ENCODE data around the gene KREMEN1. TPM values are rescaled to one million over a fixed set of nuclear protein-coding genes. Genes with fewer than 3 reads are reported as not detected.

KREMEN1 gene
- total RNA-seq, 1 donor from 2014 or later, result 7.1 TPM

DNA sequence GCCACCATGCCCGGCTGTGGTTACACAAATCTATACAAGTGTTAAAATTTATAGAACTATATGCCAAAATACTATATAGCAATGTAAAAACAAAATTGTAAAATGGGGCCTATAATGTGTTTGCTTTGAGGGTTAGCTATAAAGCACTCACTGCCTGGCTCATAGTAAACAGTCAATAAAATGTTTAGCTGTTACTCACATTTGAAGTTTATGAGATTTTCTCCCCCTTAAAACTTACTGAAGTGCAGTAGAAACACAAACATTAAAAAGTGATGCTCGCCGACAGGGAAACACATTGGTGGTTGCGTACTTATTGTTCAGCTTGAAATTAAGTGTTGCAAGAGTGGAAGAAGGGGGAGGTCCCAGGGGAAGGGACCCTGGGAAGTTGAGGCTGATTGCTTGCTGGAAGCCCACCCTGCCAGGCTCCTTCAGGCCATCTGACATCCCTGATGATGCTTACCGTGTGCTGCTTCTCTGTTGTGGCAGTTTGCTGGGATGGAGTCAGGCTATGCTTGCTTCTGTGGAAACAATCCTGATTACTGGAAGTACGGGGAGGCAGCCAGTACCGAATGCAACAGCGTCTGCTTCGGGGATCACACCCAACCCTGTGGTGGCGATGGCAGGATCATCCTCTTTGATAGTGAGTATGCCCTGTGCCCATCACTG lies 52.1 kb downstream of the KREMEN1 start:
- Histone ChIP-seq H3K27me3 (ENCODE audit: control insufficient read depth, insufficient read depth, low read length) (no peaks in the 10 kb centered on the region), H3K4me3 (ENCODE audit: low read depth, low read length) (no peak overlapping the region), H3K36me3 (ENCODE audit: control insufficient read depth, insufficient read depth, low read length) (no peaks in the 10 kb centered on the region)
- TF ChIP-seq, protein P1, sequence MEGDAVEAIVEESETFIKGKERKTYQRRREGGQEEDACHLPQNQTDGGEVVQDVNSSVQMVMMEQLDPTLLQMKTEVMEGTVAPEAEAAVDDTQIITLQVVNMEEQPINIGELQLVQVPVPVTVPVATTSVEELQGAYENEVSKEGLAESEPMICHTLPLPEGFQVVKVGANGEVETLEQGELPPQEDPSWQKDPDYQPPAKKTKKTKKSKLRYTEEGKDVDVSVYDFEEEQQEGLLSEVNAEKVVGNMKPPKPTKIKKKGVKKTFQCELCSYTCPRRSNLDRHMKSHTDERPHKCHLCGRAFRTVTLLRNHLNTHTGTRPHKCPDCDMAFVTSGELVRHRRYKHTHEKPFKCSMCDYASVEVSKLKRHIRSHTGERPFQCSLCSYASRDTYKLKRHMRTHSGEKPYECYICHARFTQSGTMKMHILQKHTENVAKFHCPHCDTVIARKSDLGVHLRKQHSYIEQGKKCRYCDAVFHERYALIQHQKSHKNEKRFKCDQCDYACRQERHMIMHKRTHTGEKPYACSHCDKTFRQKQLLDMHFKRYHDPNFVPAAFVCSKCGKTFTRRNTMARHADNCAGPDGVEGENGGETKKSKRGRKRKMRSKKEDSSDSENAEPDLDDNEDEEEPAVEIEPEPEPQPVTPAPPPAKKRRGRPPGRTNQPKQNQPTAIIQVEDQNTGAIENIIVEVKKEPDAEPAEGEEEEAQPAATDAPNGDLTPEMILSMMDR (IDR thresholded peaks at IDR 0.05; ENCODE audit: insufficient read depth, low read length, poor library complexity, severe bottlenecking), result no peak
- no peak for DNase-seq (ENCODE audit: low read depth)

GRCh38 chr22:29125443-29125778 lies 52.6 kb downstream of the KREMEN1 start:
- no peaks in the 10 kb centered on the region for H3K36me3 ChIP-seq (ENCODE audit: control insufficient read depth, insufficient read depth, low read length)
- no peak for DNase-seq (ENCODE audit: low read depth)
- H3K27me3 ChIP-seq (ENCODE audit: control insufficient read depth, insufficient read depth, low read length), result no peaks in the 10 kb centered on the region
- H3K4me3 ChIP-seq (ENCODE audit: low read depth, low read length), result no peak overlapping the region
- TF ChIP-seq, protein P1 (IDR thresholded peaks at IDR 0.05; ENCODE audit: insufficient read depth, low read length, poor library complexity, severe bottlenecking), result no peak

DNA sequence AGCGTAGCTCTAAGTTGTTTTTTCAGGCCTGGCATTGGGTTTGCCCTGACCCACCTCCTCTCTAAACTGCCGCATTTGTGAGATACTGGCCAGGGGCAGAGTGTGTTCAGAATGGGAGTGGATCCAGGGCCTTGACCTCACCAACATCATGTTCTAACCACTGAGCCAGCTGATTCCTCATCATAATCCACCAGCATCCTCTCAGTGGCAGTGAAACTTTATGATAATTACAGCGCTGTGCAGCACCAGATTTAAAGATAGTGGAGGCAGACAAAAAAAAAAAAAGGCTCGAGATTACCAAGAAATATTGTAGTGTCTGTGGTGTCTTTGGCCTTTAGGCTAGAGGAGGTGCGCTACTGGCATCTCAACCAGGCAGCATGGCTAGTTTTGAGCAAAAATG lies 53.0 kb downstream of the KREMEN1 start:
- H3K36me3 ChIP-seq (ENCODE audit: control insufficient read depth, insufficient read depth, low read length), result no peaks in the 10 kb centered on the region
- no peak for DNase-seq (ENCODE audit: low read depth)
- no peaks in the 10 kb centered on the region for H3K27me3 ChIP-seq (ENCODE audit: control insufficient read depth, insufficient read depth, low read length)
- H3K4me3 ChIP-seq (ENCODE audit: low read depth, low read length), result no peak overlapping the region
- TF ChIP-seq, protein P1 (IDR thresholded peaks at IDR 0.05; ENCODE audit: insufficient read depth, low read length, poor library complexity, severe bottlenecking), result no peak

DNA sequence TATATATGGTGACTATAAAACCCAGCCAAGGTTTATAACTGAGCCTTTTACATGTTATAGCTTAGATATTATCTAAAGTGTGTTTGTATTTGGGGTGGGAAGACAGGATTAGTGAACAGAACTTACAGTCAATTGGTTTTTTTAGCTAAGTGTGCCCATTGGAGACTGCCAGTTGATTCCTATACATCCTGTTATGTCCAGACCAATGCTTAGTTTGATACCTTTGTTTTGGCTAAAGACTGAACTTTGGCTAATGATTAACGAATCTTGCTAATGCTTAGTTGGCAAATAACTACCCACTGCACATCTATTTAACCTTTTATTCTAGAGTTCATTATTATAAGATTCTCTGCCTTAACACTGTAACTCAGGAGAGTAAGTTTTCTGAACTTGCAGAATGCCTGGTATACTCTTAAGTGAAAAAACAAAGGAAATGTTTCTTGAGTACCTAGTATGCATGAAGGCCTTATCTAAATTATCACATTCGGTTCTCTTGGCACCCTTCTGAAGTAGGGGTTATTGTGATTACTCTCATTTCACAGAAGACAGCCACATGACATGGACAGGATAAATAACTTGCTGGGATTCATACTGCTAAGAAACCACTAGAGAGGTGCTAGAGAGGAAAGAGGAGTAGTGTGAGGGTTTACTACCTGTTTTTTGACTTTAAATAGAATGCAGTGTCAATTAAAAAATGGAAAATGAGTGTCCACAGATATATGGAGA lies 54.0 kb downstream of the KREMEN1 start:
- H3K36me3 ChIP-seq (ENCODE audit: control insufficient read depth, insufficient read depth, low read length), result no peaks in the 10 kb centered on the region
- TF ChIP-seq, protein P1 (IDR thresholded peaks at IDR 0.05; ENCODE audit: insufficient read depth, low read length, poor library complexity, severe bottlenecking), result no peak
- DNase-seq (ENCODE audit: low read depth), result no peak
- no peak overlapping the region for H3K4me3 ChIP-seq (ENCODE audit: low read depth, low read length)
- no peaks in the 10 kb centered on the region for H3K27me3 ChIP-seq (ENCODE audit: control insufficient read depth, insufficient read depth, low read length)

GRCh38 chr22:29128891-29129807 lies 56.3 kb downstream of the KREMEN1 start:
- Histone ChIP-seq H3K4me3 (ENCODE audit: low read depth, low read length) (no peak overlapping the region), H3K36me3 (ENCODE audit: control insufficient read depth, insufficient read depth, low read length) (no peaks in the 10 kb centered on the region), H3K27me3 (ENCODE audit: control insufficient read depth, insufficient read depth, low read length) (no peaks in the 10 kb centered on the region)
- TF ChIP-seq, protein P1 (IDR thresholded peaks at IDR 0.05; ENCODE audit: insufficient read depth, low read length, poor library complexity, severe bottlenecking), result no peak
- DNase-seq (ENCODE audit: low read depth), result no peak

All from kidney epithelial cell (primary cell).